ENCODE measurements around the gene MAML3.

DNA sequence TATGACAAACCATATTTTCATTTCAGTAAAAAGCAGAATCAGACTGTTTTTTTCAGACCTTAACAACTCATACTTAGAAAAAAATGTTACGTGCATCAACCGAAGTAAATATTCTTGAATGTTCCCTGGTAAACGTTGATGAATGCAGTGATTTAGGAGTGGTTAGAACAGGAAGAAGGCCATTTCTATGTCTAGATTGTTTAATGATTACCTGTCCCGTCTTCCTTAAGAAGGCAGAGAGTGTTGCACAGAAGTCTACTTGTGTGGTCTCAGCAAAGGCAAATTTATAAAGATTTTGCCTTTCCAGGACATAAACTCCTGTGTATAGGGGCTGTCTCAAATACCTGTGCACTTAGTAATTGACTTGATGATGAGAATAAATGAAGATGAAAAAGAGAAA, 353.9 kb downstream of the MAML3 start:
- TF ChIP-seq, protein P1, sequence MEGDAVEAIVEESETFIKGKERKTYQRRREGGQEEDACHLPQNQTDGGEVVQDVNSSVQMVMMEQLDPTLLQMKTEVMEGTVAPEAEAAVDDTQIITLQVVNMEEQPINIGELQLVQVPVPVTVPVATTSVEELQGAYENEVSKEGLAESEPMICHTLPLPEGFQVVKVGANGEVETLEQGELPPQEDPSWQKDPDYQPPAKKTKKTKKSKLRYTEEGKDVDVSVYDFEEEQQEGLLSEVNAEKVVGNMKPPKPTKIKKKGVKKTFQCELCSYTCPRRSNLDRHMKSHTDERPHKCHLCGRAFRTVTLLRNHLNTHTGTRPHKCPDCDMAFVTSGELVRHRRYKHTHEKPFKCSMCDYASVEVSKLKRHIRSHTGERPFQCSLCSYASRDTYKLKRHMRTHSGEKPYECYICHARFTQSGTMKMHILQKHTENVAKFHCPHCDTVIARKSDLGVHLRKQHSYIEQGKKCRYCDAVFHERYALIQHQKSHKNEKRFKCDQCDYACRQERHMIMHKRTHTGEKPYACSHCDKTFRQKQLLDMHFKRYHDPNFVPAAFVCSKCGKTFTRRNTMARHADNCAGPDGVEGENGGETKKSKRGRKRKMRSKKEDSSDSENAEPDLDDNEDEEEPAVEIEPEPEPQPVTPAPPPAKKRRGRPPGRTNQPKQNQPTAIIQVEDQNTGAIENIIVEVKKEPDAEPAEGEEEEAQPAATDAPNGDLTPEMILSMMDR (IDR thresholded peaks at IDR 0.05): no peak
- TF ChIP-seq EP300 (IDR thresholded peaks at IDR 0.05): no peak
- no peak for TF ChIP-seq POLR2AphosphoS5 (IDR thresholded peaks at IDR 0.05)
- TF ChIP-seq POLR2A (IDR thresholded peaks at IDR 0.05): no peak

Data from upper lobe of left lung (tissue), 4 donors.